Activated CD4-positive, alpha-beta T cell treated with anti-CD3 and anti-CD28 coated beads for 24 hours (primary cell): ENCODE data around the gene LRCH1.

Source experiments
- DNase-seq, 2 donors: peaks; one replicate each; pipeline ENCODE4 v3.0.0-alpha.2; 2020; ENCODE audit warnings: low read depth in 2 of 2

Gene LRCH1

DNA sequence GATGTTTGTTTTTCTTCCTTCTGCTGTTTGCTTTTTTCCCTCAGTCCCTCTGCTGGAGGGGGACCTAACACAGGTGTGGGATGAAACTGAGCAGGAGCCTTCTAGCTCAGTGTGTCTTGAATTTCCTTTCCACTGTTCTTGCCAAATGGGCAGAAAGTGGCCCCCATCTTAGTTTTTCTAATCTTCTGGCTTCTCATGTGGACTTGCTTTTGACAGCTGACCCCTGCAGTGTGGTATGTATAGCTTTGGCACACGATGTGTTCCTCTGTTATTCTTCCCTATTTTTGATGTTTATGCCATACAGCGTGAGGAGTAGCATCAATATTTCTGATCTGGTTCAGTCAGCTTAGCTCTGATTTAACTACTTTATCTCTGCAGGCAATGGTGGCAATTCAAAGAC lies 8.3 kb downstream of the LRCH1 start:
- no peak for DNase-seq

DNA sequence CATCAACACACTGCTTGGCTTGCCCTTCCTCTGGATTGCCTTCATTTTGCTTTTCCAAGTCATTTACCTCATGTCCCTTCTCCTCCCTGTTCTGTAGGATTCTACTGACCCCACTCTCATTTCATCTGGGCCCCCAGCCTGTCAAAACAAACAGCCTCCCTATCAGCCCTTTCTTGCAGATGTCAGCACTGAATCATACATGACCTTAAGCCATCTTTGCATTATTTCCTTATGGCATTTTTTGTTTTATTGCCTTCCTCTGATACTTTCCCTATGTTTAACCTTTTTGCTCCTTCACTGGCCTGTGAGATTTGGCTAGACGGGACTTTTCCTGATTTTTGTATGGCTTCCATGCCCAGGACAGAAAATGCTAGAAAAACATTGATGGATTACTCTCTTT lies 8.7 kb downstream of the LRCH1 start:
- no peak for DNase-seq

DNA sequence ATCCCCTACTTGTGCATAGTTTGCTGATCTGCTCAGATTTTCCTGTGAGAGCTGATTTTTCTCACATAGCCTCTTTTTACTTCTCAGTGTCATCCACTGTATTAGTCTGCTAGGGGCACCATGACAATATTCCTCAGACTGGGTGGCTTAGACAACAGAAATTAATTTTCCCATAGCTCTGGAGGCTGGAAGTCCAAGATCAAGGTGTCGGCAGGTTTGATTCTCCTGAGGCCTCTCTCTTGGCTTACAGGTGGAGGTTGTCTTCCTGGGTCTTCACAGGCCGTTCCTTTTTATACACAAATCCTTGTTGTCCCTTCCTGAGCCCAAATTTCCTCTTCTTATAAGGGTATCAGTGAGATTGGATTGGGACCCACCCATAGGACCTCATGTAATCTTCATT lies 9.2 kb downstream of the LRCH1 start:
- no peak for DNase-seq

DNA sequence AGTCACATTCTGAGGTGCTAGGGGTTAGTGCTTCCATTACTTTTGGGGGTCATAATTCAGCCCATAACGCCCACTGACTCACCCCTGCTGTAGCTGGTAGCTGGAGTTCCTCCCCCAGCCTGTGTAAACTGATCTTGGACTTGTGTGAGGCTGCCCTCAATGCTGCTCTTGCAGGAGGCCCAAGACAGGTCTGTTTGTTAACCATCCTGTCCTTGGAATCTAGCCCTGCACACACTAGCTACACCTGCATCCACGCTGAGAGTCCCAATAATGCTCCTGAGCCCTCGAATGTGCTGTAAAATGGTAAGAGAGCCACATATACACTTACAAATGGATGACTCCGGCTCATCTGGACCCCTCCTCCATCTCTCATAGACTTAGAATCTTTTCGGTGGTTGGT lies 9.6 kb downstream of the LRCH1 start:
- no peak for DNase-seq

DNA sequence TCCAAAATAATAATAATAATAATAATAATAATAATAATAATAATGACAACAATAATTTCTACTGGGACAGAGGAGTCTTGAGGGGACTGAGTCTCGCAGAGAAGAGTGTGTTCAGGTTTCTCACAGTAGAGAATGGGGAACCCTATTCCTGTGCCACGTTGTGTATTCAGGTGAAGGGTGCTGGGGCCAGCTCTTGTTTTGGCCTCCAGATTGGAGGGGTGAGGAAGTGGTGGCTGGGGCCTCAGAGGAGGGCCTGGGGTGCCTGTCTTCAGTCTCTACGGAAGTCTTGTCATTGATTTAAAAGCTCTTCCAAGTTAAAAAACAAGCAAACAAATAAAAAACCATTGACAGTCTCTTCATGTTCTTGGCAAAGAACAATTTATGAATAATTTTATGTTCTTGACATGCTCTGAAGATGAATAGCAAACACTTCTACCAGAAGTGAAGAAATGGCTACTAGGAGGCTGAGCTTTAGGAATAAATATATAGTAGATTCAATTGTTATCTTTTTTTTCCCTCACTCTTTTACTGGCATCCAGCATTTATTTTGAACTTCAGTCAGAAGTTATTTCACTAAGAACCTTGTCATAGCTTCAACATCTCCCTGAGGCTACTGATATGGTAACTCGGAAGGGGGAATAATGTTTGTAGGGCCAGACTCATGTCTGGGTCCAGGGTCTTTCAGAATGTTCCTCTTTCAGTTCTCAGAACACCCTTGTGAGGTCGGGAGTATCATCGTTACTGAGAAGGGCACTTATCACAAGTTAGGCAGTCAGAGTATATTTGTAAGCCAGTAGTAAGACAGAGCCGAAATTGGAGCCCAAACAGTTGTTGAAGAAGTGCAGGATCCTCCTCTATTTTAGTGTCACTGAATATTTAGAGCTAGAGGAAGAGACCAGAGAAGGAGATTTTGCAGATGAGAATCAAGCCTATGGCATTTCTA lies 13.1 kb downstream of the LRCH1 start:
- DNase-seq: no peak

DNA sequence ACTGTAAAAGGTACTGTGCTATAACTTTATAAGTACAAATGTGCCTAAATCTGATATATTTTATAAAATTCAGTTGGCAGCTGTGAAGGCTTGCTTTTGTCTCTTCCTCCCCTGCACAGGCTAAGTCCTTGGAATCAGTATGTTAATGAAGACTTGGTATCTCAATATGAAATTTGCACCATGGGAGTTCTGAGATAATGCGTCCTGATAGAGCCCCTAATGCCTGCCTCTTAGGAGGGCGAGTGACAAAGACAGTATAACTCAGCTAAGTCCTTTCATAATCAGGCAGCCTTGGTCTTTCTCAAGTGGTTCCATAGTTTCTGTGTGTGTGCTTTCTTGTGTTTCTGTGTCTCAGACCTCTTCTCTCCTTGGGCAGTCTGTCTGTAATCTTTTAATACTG lies 14.7 kb downstream of the LRCH1 start:
- no peak for DNase-seq

DNA sequence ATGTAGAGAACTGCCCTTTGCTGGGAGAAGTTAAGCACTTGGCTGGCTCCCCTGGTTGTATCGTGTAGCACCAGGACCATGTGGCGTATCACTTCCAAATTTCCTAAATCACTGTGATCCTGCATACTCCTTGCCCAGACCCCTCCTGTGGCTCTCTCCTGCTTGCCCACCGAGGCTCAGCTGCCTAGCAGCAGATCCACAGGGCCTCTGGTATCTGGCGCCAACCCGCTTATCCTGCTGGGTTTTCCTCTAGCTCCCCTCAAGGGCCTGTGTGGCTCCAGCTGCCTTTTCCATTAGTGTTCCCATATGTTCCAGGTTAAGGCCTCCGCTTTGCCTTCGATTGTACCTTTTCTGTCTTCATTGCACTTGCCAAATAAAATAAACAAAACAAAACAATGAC lies 16.5 kb downstream of the LRCH1 start:
- no peak for DNase-seq

DNA sequence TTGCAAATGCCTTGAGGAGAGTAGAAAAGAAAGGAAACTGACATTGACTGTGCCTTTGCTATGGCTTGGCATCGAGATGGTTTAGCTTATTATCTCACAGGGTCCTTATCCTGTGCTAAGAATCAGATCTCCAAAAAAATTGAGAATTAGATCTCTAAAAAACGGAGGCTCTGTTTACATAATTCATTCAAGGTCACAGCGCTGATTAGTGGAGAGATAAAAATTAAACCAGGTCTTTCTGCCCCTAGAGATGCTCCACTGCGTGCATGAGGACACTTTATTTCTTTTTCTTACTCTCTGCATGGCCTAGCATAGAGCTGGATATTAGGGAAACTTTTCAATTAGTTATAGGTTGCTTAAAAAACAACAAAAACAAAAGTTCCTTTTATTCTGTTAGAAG lies 17.3 kb downstream of the LRCH1 start:
- DNase-seq: no peak

DNA sequence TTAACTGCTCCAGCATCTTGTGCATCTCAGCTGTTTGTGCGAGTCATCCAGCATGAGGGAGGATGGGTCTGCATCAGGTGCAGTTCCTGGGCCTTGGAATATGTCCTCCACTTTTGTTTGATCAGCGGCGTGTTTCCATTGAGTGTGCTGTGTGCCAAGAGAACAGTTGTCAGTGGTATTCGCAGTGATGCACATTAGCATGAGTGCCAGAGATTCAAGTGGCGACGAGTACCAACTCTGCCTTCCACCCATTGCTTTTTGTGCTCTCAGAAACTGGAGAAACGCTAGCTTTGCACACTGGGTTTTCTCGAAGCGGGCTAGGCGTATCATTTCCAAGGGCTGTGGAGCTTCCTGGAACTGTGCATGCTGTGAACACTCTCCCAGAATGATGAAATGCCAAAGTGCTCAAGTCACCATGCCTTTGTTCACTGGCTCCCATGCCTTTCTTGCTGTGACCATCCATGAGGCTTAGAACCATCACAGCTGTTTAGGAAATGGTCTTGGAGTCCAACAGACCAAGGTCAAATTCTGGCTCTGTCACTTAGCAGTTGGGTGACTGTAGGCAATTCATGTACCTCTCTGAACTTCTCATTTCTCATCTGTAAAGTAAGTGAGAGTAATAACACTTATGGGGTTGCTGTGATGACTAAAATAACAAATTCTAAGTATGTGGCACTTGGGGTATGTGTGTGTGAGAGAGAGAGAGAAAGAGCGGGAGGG lies 18.4 kb downstream of the LRCH1 start:
- no peak for DNase-seq

DNA sequence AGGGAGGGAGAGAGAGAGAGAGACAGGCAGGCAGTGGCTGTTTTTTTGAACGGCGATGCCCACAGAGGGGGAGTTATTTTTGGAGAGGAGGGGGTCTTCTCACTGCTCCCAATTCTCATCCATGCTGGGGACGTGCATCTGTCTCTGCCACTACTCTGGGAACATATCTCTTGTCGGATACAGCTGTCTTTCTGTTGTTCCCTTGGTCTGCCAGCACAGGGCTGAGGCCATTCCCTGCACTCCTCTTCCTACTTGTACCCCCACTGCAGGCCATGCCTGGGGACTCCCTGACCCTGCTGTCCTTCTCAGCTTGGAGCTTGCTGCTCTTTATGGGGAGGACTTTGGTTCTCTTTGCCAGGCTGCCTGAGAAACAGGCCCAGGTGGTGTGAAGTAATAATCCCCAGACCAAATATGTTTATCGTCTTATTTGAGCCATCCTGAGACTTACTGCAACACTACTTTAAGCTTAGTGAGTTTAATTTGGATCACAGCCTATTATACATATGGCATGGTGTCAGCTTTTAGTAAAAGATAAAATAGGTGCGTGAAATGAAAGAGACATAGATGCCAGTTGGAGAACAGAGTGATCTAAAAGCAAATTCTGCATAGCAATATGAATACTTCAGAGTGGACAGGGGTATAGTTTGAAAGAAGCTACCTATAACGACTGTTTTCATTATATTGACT lies 19.1 kb downstream of the LRCH1 start:
- DNase-seq: no peak

DNA sequence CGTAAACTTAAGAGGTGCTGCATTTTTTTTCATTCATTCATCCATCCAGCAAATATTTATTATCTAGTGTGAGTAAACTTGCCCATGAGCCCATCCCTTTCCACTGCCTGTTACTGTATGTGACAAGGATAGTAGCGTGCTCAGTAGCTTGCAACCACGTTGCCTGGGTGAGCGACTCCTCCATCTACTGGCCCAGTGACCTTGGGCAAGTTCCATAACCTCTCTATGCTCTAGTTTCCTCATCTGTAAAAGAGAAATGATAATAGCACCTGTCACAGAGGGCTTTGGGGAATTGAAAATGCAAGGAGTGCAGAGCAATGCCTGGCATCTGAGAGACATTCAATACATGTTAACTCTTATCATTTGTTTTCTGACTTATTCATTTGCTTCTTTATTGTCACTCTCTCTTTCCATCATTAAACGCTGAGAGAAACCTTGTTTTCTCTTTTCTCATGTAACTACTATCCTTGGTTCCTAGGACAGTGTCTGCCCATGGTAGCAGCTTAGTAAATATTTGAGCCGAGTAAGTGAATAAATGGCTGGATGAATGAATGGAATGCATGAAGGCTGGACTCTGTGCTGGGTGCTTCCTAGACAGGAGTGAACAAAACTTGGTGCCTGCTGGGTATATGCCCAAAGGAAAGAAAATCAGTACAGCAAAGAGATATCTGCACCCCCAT lies 19.9 kb downstream of the LRCH1 start:
- no peak for DNase-seq

DNA sequence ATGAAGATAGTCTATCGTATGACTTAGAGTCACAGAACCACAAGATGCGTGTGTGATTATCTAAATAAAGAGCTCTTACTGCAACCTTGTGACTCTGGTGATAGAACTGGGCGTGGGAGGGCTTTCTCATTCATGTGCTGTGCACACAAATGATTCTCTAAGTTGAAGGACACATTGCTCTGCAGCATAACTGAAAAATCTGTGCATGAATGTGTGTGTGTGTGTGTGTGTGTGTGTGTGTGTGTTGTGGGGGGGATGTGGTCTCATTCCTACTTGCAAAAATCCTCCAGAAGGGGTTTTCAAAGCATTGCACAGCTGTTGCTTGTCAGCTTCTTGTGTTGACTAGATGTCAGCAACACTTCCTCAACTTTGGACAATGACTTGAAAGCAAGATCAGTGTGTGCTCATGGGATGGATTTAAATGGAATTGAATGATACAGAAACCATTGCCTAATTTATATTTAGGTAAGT lies 22.4 kb downstream of the LRCH1 start:
- no peak for DNase-seq

DNA sequence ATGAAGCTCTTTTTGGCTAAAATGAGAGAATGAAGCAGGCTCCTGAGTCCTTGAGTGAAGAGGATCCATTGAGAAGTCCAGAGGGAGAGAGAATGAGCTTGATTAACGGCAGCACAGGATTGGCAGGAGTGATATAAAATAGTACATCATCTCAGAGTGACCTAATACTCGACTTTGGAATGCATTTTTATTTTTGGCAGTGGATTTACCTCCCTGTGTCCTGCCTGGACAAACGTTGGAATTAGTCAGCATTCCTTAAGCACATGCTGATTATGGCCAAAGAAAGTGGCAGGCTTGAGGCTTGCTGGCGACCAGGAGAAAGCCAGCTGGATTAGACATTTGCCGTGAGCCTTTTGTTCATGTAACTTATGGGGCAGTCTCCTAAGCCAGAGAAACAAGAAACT lies 22.9 kb downstream of the LRCH1 start:
- no peak for DNase-seq

DNA sequence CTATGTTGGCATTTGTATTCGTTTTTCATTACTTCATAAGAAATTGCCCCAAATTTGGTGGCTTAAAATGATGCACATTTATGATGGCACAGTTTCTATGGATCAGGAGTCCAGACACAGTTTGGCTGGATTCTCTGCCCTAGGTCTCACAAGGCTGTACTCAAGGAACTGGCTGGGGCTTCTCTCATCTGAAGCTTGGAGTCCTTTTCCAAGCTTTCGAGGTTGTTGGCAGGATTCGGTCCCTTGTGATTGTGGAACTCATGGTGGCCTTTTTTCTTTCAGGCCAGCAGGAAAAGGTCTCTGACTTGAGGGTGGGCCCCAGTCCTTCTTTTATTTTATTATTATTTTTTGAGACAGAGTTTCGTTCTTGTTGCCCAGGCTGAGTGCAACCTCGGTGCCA lies 23.8 kb downstream of the LRCH1 start:
- no peak for DNase-seq

DNA sequence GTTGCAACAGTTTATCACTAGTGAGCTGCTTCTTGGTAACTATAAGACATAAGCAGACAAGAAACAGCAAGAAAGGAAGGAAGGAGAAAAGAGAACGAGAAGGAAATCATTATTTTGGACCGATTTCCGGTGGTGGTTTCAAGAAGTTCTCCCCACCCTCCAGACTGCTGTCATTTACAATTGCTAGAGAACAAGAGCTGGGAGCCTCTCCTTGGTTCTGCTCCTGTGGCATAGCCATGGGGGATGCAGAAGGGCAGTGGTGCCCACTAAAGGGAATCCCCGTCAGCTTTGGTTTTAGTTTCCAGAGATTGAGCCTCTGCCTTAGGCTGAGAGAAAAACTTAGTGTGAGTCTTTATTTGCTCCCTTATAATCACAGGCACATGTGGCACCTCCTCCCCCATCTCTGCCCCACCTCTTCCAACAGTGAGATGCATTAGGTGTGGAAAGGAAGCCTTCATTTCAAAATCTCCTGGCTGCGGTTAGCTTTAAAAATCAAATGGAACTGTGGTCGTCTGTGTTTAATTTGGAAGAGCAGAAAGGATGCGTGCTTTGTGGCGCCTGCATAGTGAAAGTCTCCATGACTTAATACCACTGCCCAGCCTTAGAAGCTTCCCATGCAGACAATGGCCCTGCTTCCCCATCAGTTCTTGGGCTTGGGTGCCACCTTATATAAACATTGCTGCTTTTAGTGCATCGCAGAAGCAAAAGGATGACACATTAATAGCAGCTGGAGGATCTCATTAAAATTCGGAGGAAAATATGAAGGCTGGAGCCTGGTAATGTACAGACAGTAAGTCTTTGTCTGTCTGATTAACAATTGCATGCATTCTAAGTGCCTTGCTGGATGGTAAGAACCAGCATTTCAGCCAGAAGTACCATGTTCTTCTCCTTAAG lies 25.0 kb downstream of the LRCH1 start:
- DNase-seq: no peak

DNA sequence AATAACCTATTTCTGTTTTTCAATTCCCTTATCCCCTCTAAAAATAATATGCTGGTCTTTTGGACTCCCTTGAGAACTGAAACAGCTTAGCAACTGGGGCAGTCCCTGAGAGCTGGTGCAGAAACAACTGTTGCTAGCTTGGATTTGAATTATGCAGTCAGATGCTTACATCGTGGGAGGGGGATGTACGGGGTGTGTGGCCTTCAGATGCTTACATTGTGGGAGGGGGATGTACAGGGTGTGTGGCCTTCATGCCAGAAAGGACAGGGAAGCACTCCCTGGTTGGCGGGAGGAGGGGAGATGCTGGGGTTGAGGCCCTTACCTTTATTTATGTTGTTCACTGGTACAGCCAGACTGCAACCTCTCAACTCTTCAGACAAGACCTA lies 25.6 kb downstream of the LRCH1 start:
- DNase-seq: no peak

DNA sequence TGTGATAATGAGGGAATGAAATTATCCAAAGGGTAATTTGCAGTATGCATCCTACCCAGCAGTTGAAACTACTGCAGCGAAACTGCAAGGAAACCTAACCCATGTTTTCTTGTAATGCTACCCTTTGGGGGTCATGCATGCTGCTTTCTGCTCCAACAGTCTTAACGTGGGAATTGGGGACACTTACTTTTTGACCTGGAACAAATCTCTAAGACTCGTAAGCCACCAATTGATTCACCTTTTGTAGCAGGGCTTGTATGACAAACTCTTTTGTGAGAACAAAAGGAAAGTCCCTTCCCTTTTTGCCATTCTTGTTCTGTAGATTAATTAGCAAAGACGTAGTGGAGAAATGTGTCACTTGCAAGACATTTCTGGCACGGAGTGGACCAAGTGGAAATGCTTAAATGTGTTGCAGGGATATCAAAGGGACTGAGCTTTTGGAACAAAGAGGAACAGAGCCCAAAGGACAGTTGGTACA lies 27.4 kb downstream of the LRCH1 start:
- DNase-seq: no peak

DNA sequence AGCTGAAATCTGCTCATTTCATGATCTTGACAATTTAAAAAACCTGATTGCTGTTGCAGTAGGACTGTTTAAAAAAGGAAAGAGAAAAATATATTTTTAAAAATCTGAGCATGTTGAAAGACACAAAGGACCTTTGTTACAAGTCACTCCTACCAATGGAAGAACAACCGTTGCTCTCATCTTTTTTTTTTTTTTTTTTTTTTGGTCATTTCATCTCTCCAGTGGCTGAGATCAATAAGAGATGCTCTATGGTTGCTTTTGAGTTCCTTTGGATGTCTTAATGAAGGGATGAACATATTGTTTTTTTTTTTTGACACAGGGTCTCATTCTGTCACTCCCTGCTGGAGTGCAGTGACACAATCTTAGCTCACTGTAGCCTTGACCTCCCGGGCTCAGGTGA lies 29.2 kb downstream of the LRCH1 start:
- no peak for DNase-seq

DNA sequence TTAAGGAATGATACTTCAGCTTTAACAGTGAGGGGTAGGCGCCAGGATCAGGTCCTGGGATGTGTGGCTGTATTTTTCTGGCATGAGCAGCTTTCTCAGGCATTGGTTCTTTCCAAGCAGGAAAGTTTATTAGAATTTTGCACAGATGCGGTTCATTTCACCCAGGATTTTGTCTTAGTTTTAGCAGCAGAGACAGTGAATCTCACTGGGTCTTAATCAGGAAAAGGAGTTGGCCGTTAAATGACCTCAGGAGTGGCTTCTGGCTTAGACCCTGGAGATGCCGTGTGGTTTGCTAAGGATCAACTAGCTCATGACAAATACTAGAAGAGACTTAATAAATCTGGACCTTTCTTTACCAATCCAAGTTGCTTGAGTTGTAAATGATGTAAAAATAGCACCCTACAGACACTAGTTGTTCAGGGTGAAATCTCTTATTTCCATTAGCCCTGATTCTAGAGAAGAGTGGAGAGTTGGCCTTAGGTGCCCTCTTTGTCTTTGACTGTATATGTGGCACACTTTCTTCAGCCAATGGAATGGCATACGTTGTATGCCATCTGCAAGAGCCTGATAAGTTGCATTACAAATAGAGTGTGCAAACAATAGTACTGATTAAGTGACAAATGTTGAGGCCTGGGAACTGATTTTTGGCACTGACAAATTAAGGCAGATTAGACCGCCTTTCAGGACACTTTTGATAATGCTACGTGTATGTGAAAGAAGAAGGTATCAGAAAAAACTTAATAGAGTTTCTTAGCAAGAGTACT lies 34.0 kb downstream of the LRCH1 start:
- DNase-seq: no peak

DNA sequence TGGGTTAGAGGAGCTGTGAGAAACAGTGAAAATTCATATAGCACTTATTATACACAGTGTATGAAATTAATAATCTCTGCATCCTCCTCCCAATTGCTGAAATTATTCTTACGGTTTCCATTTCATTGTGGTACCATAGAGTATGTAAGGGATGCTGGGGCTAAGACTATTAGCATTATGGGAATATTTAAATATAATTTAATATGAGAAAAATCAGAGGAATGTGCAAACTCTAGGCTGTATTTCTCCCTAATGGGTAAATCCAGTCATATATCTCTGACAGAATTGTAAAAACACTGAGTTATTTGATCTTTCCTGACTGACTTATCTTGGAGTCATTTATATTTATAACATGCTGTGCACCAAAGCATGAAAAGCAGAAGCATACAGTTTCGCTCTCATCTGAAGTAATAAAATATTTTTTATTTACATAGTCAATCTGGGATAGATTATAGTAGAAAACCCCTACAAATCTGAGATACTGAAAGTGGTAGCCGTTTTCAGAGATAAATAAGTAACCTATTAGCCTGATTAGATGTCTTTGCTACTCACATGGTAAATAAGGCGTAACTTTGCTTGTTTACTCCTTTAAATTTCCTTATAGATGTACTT lies 34.9 kb downstream of the LRCH1 start:
- DNase-seq: no peak
